ENCODE measurements around the gene C18orf54. TPM values are rescaled to one million over a fixed set of nuclear protein-coding genes. Genes with fewer than 3 reads are reported as not detected.

The C18orf54 gene
- total RNA-seq, 1 experiment from 2014 or later = 5.5 TPM

- ChIA-PET POLR2A (no interaction called here), CTCF (interaction anchor here (0.7 to 1.1 kb wide), 2 partner anchors 18 to 221 kb away, joined by 3 read pairs; no protein-coding TSS in a partner anchor)
- no TSS peak for BruUV-seq (replicated peaks)
- no peaks in the 10 kb centered on the region for H3K9me3 Mint-ChIP-seq (ENCODE audit: unreplicated experiment)
- H3K36me3 Mint-ChIP-seq (ENCODE audit: insufficient read depth, unreplicated experiment) = no peaks in the 10 kb centered on the region
- intact Hi-C loops (cut with micrococcal nuclease) = no loop called here
- no peaks in the 10 kb centered on the region for H3K4me1 Mint-ChIP-seq (ENCODE audit: insufficient read depth, unreplicated experiment)
- H3K27me3 Mint-ChIP-seq (ENCODE audit: insufficient read depth, unreplicated experiment) = peaks cover 14% of the 10 kb centered on the region
- DNase-seq (ENCODE audit: unreplicated experiment) = no peak
- H3K4me3 Mint-ChIP-seq (ENCODE audit: unreplicated experiment) = no peak overlapping the region
- no peak for TF ChIP-seq CTCF (IDR thresholded peaks at IDR 0.05; ENCODE audit: unreplicated experiment)
- no peak overlapping the region for H3K27ac Mint-ChIP-seq (ENCODE audit: low read depth, unreplicated experiment)
Measured at GRCh38 chr18:54426085-54426665, 68.5 kb downstream of the C18orf54 start.

Other genes starting within 250 kb of the C18orf54 start
- 179 and 194 TPM in 2 replicates for gene MBD2, start 133.2 kb upstream of the C18orf54 start, total RNA-seq (2022)
- 34.7 and 37.4 TPM in 2 replicates for gene POLI, start 88.4 kb upstream of the C18orf54 start, total RNA-seq (2022)
- gene STARD6, start within 50 bp of the C18orf54 start, total RNA-seq (2022) = not detected in 2 replicates
- gene DYNAP, start 233.3 kb downstream of the C18orf54 start, total RNA-seq (2022) = 0.59 and 0.86 TPM in 2 replicates

Measured in MCF 10A (cell line).